ENCODE results near the gene TSGA10. TPM values are rescaled to one million over a fixed set of nuclear protein-coding genes. Genes with fewer than 3 reads are reported as not detected.

The TSGA10 gene
- total and polyA plus RNA-seq, 2 donors (not counting 3 experiments of a cell fraction or from before 2014, with no cell fraction given) = 0.12 to 2.7 TPM

DNA sequence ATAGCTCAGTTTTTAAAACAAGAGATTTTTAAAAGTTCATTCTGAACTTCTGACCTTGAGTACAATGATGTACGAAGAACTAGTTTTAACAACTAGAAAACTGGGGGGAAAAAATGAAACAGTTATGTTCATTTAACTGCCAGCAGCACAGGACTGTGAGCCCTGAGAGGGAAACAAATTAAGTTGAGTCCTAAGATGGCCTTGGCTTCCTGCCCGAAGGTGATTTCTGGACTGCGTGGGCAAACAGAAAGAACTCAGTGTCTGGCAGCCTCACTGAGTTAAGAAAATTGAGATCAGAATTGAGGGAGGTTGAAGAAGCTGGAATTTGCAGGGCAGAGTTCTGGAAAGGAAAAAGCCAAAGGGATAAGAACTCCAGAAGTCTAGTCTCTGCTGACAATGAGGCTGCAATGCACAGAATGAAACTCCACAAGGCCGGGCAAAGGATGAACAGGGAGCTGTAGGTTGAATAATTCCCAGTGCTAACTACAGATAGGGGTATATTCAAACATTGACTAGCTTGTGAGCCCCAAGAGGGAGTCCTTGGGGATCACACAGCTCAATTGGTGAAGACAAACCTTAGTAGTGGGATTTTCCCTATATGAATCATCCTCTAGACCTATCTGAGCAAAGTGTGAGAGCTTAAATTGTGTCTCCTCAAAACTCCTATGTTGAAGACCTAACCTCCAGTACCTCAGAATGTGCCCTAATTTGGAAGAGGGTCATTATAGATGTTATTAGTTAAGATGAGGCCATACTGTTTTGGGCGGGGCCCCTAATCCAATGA, 205.6 kb downstream of the TSGA10 start:
- no TSS peak for BruUV-seq (replicated peaks)
- ChIA-PET CTCF (interaction anchor here (1.1 to 2.0 kb wide), 3 partner anchors 12 to 22 kb away, joined by 3 to 7 read pairs (median 3); partner anchors contain the start of gene CRACDL), POLR2A (no interaction called here)
- Histone ChIP-seq H3K4me3 (replicated peaks in 1 of 3; ENCODE audit: insufficient read depth in 1 of 3, low read depth in 1 of 3, low read length in 3 of 3) (no peak overlapping the region), H3K4me2 (ENCODE audit: insufficient read depth, low read length) (no peak overlapping the region), H3K9me3 (replicated peaks; ENCODE audit: control insufficient read depth, insufficient read depth, low read length) (no peaks in the 10 kb centered on the region), H3K9ac (replicated peaks; ENCODE audit: extremely low read depth, insufficient read depth, low read length) (no peak overlapping the region), H3K79me2 (ENCODE audit: control insufficient read depth, insufficient read depth, low read length) (no peaks in the 10 kb centered on the region), H2AFZ (ENCODE audit: low read depth, low read length) (no peak overlapping the region), H3K9me1 (replicated peaks; ENCODE audit: control insufficient read depth, extremely low read depth, insufficient read depth, low read length) (no peaks in the 10 kb centered on the region), H3K4me1 (ENCODE audit: control insufficient read depth, extremely low read depth, insufficient read depth, low read length) (no peaks in the 10 kb centered on the region), H3K27me3 (ENCODE audit: control insufficient read depth in 2 of 2, insufficient read depth in 2 of 2, low read length in 2 of 2) (peaks cover 11 to 12% of the 10 kb centered on the region in 2 experiments), H4K20me1 (replicated peaks; ENCODE audit: control insufficient read depth, extremely low read depth, insufficient read depth, low read length) (no peaks in the 10 kb centered on the region), H3K27ac (ENCODE audit: insufficient read depth, low read depth, low read length) (no peak overlapping the region), H3K36me3 (ENCODE audit: control insufficient read depth in 2 of 2, extremely low read depth in 1 of 2, insufficient read depth in 2 of 2, low read length in 2 of 2) (no peaks in the 10 kb centered on the region)
- DNase-seq (ENCODE audit: low read depth, low spot score) (no peak), FAIRE-seq (no peak)
- dilution Hi-C loops (cut with MboI; ENCODE audit: extremely low pct_ligation_motif_present, low sequenced_read_pairs) = no loop called here
- intact Hi-C loops (cut with micrococcal nuclease) = no loop called here
- TF ChIP-seq POLR2A (IDR thresholded peaks at IDR 0.05; ENCODE audit: low read depth, low read length) (no peak), JUN (IDR thresholded peaks at IDR 0.05; ENCODE audit: borderline replicate concordance, insufficient read depth, insufficient read length, low read depth) (no peak), POLR2AphosphoS5 (IDR thresholded peaks at IDR 0.05; ENCODE audit: insufficient read depth, low read depth, low read length) (no peak), GATA2 (IDR thresholded peaks at IDR 0.05; ENCODE audit: insufficient read depth, insufficient read length, low read depth, low read length) (no peak), FOS (IDR thresholded peaks at IDR 0.05; ENCODE audit: borderline replicate concordance, insufficient read depth, low read length) (no peak), EZH2 (IDR thresholded peaks at IDR 0.05; ENCODE audit: borderline replicate concordance, low read depth, low read length, severe bottlenecking) (no peak), MYC (IDR thresholded peaks at IDR 0.05; ENCODE audit: low read depth, low read length) (no peak)
- TF ChIP-seq, protein P1, sequence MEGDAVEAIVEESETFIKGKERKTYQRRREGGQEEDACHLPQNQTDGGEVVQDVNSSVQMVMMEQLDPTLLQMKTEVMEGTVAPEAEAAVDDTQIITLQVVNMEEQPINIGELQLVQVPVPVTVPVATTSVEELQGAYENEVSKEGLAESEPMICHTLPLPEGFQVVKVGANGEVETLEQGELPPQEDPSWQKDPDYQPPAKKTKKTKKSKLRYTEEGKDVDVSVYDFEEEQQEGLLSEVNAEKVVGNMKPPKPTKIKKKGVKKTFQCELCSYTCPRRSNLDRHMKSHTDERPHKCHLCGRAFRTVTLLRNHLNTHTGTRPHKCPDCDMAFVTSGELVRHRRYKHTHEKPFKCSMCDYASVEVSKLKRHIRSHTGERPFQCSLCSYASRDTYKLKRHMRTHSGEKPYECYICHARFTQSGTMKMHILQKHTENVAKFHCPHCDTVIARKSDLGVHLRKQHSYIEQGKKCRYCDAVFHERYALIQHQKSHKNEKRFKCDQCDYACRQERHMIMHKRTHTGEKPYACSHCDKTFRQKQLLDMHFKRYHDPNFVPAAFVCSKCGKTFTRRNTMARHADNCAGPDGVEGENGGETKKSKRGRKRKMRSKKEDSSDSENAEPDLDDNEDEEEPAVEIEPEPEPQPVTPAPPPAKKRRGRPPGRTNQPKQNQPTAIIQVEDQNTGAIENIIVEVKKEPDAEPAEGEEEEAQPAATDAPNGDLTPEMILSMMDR (IDR thresholded peaks at IDR 0.05; ENCODE audit: extremely low read depth in 1 of 2, insufficient read depth in 1 of 2, low read depth in 1 of 2, low read length in 2 of 2) = no peak
- TF ChIP-seq, protein P2, sequence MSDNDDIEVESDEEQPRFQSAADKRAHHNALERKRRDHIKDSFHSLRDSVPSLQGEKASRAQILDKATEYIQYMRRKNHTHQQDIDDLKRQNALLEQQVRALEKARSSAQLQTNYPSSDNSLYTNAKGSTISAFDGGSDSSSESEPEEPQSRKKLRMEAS (IDR thresholded peaks at IDR 0.05; ENCODE audit: insufficient read depth, insufficient read length) = no peak

Measured in endothelial cell of umbilical vein (primary cell).